ENCODE measurements around the gene FOXM1.

FOXM1 gene

GRCh38 chr12:2834581-2835491 lies 42.1 kb downstream of the FOXM1 start, which contains the start of gene NRIP2:
Gene NRIP2 (minus strand): TSS chr12:2835035. CDS start chr12:2834983, 52 bp downstream.
- no peak for DNase-seq

- DNase-seq = no peak
Measured at GRCh38 chr12:2833810-2834209, 43.2 kb downstream of the FOXM1 start.

DNA sequence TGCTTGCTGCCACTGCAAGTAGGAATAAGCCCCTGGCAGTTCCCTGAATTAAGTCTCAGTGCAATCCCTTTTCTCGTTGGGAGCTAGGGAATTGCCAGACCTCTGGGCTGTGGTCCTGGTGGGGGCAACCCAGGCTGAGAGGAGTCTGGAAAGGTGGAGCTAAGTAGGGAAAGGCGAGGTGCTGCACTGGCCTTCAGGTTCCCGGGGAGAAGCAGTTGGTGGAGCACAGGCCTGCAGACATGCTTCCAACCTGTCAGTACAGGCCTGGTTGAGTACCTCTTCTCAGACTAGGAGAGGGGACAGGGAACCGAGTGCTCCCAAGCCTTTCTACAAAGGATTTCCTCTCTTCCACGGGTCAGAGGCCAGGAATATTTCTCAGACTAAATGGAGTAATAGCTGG lies 43.6 kb downstream of the FOXM1 start:
- no peak for DNase-seq

DNA sequence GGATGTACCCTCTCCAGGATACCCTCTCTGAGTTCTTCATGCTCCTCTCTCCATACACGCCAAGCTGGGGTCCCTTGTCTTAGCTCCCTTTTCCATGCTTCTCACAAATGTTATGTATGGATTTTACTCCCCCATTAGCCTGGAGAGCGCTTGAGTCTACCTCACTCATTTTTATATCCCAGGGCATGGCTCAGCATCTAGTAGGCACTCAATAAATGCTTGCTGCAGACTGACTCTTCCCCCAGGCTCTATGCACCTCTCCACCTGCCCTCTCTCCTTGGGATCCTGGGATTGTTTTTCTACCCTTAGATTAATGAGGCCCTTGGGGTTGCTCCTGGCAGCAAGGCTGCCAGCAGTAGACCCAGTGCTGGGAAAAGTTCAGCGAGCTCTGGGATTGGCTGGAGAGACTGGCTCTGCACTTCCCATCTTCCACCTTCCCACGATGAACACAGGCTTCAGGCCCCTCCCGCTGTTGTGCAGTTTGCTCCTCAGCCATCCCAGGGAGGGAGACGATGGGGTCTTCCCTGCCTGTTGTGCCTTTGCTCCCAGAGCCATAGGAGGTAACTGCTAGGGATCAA lies 44.3 kb downstream of the FOXM1 start:
- DNase-seq = no peak

GRCh38 chr12:2829275-2829674 lies 47.7 kb downstream of the FOXM1 start:
- no peak for DNase-seq

- no peak for DNase-seq
Measured at GRCh38 chr12:2826721-2827515, 50.1 kb downstream of the FOXM1 start.

GRCh38 chr12:2826036-2826435 lies 50.9 kb downstream of the FOXM1 start:
- DNase-seq = no peak

GRCh38 chr12:2825132-2825531 lies 51.8 kb downstream of the FOXM1 start:
- no peak for DNase-seq

- no peak for DNase-seq
Measured at GRCh38 chr12:2824541-2824940, 52.4 kb downstream of the FOXM1 start.

DNA sequence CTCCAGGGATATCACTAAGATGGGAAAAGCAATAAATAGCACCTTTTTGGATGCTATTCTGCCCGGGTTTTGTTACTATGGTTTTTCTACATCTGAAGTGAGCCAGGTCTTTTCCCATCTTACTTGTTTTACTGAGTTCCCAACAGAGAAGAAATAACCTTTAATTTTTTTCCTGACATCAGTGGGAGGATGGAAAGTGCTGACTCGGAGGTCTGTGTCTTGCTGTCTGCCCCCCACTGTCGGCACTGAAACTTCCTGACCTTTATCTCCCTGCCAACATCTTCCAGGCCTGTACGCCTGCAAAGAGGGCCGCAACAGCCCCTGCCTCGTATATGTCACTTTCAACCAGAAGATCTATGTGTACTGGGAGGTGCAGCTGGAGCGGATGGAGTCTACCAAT lies 53.5 kb downstream of the FOXM1 start:
- no peak for DNase-seq

GRCh38 chr12:2820432-2820831 lies 56.5 kb downstream of the FOXM1 start:
- DNase-seq = no peak

DNA sequence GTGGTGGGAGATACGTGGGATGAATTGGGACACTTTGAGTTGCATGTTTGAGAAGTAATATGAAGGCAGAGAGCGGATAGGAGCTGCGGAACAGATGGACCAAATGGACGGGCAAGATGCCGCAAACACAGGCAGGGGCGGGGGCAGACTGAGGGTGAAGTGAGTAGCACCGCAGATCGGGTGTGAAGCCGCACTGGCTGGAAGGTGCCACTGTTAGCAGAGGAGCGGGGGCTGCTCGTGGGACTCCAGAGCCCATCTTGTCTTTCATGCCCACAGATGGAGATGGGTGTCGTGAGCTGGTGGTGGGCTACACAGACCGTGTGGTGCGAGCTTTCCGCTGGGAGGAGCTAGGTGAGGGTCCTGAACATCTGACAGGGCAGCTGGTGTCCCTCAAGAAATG lies 57.2 kb downstream of the FOXM1 start:
- no peak for DNase-seq

DNA sequence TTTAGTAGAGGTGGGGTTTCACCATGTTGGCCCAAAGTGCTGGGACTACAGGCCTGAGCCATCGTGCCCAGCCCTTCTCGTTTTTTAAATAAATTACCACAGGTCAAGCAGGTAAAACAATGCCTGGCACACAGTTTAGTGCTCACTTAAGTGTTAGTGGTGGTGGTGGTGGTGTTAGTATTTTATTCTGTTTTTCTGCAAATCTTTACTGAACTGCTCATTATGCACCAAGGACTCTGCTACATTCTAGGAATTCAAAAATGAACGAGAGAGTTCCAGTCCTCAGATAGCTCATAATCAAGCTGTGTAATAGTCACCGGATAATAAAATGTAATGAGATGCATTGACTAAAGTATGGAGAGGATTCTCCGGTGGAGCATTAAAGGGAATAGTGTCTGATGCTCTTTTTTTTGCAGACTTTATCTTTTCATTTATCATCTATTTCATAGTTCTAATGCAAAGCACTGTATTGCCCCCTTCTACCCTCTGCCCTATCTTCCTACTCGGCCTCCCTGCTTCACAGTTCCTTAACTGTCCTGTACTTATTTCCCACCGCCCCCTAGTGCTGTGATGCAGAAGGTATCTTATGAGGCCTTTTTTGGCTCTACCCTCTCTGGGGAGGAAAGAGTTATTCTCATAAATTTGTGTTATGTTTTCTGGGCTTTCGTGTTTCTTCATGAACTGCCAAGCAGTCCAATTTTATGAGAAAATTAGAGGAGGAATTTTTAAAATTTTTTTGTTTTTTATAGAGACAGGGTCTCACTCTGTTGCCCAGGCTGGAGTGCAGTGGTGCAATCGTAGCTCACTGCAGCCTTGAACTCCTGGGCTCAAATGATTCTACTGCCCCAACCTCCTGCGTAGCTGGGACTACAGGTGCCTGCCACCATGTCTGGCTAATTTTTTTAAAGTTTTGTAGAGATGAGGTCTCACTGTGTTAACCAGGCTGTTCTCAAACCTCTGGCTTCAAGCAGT lies 63.5 kb downstream of the FOXM1 start:
- DNase-seq = peak; percentile 79 to 83

DNA sequence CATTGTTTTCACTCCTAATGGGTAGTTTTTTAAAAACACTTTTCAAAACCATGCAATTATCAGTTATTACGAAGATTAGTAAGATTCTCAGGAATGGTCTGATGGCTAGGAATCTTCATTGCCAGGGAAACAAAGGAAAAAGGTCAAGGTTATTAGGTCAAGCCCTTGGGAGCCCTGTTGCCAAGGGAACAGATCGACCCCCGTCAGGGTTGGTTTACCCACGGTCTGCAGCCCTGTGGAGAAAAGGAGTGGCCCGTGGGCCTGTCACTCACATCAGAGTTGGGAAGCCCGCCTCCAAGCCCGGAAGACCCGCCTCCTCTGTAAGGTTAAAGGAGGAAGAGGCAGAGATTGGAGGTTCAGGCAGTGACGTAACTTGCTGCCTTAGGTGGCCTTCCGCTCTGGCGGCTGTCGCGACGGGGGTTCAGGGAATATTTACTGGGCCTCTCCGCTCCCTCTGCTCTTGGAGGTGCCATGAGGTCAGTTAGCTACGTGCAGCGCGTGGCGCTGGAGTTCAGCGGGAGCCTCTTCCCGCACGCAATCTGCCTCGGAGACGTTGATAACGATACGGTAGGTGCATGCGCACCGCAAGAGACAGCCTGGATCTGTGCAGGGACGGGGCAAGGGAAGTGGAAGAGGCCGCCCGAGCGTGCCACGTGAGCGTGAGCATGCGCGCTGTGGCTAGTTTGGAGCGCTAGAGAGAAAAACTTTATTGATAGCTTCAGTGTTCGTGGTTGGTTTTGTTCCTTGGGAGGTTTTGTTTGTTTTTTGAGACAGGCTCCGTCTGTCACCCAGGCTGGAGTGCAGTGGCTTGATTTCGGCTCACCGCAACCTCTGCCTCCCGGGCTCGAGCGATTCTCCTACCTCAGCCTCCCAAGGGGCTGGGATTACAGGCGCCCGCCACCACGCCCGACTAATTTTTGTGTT lies 64.4 kb downstream of the FOXM1 start, which contains the start of gene ITFG2:
TSS of gene ITFG2 (plus strand) at position 379 of the 924 bp plus-strand sequence. CDS start at position 472, 93 bp downstream.
- DNase-seq = peak; percentile 96 to 98

GRCh38 chr12:2811801-2812200 lies 65.2 kb downstream of the FOXM1 start:
- no peak for DNase-seq
